ENCODE results near the gene NUP35.

NUP35 gene

GRCh38 chr2:183207110-183207509, 82.9 kb downstream of the NUP35 start:
- Histone ChIP-seq H3K9ac (ENCODE audit: low read length) (no peak overlapping the region), H3K4me1 (ENCODE audit: control insufficient read depth, insufficient read depth, low read length) (no peaks in the 10 kb centered on the region; the same call in 1 of the 2 replicates), H3K9me3 (ENCODE audit: control insufficient read depth, insufficient read depth, low read depth, low read length) (peaks cover 3% of the 10 kb centered on the region; the same call in 1 of the 2 replicates), H3K36me3 (ENCODE audit: control insufficient read depth, insufficient read depth, low read length) (no peaks in the 10 kb centered on the region), H3K27me3 (ENCODE audit: control insufficient read depth, insufficient read depth, low read length) (no peaks in the 10 kb centered on the region), H3K4me3 (ENCODE audit: low read depth, low read length) (no peak overlapping the region), H3K27ac (ENCODE audit: low read depth, low read length) (no peak overlapping the region)

- Histone ChIP-seq H3K27ac (ENCODE audit: low read depth, low read length) (no peak overlapping the region), H3K4me3 (ENCODE audit: low read depth, low read length) (no peak overlapping the region), H3K27me3 (ENCODE audit: control insufficient read depth, insufficient read depth, low read length) (no peaks in the 10 kb centered on the region), H3K9ac (ENCODE audit: low read length) (no peak overlapping the region), H3K36me3 (ENCODE audit: control insufficient read depth, insufficient read depth, low read length) (no peaks in the 10 kb centered on the region), H3K9me3 (ENCODE audit: control insufficient read depth, insufficient read depth, low read depth, low read length) (peaks cover 3% of the 10 kb centered on the region; the same call in 1 of the 2 replicates), H3K4me1 (ENCODE audit: control insufficient read depth, insufficient read depth, low read length) (no peaks in the 10 kb centered on the region; the same call in 1 of the 2 replicates)
These were observed 85.3 kb downstream of the NUP35 start for GRCh38 chr2:183209395-183210028.
